Measurements from ENCODE around the gene CDC73.

- no peak for TF ChIP-seq CTCF (IDR thresholded peaks at IDR 0.05 in 2 of 3, conservative IDR thresholded peaks at IDR 0.05 in 1 of 3; ENCODE audit: insufficient read depth in 2 of 3, low read depth in 1 of 3, low read length in 3 of 3)
- TF ChIP-seq CCNT2 (IDR thresholded peaks at IDR 0.05; ENCODE audit: borderline replicate concordance, extremely low read depth, insufficient read length, low read depth, low read length) = no peak
- no peak for TF ChIP-seq ZNF24 (IDR thresholded peaks at IDR 0.05)
- no peak for TF ChIP-seq IRF9 (tag; IDR thresholded peaks at IDR 0.05)
- no peak for TF ChIP-seq ZBTB8A (IDR thresholded peaks at IDR 0.05; ENCODE audit: partially characterized antibody)
- TF ChIP-seq ATF4 (CRISPR knock-in tag; IDR thresholded peaks at IDR 0.05) = no peak
- TF ChIP-seq ARHGAP35 (IDR thresholded peaks at IDR 0.05; ENCODE audit: partially characterized antibody) = no peak
- TF ChIP-seq NR1H2 (CRISPR knock-in tag; IDR thresholded peaks at IDR 0.05) = no peak
- no peak for TF ChIP-seq ARID2 (IDR thresholded peaks at IDR 0.05)
- no peak for TF ChIP-seq POLR2A (conservative IDR thresholded peaks at IDR 0.05)
- no peak for TF ChIP-seq KDM1A (IDR thresholded peaks at IDR 0.05)
- TF ChIP-seq KDM5B (IDR thresholded peaks at IDR 0.05; ENCODE audit: insufficient replicate concordance, low read depth, low read length) = no peak
- no peak for TF ChIP-seq CHD4 (IDR thresholded peaks at IDR 0.05; ENCODE audit: insufficient read depth, insufficient replicate concordance, low read depth, low read length, poor library complexity, severe bottlenecking)
These were observed 3.5 kb downstream of the CDC73 start for GRCh38 chr1:193125369-193125768.
